Measurements from ENCODE around the gene MYOD1.

GRCh38 chr11:17711836-17712235 is 7.5 kb upstream of the MYOD1 start:
- no peak for TF ChIP-seq GATA3 (IDR thresholded peaks at IDR 0.05; ENCODE audit: low read depth, low read length)
- TF ChIP-seq GATA2 (IDR thresholded peaks at IDR 0.05; ENCODE audit: low read depth, low read length), result no peak
